ENCODE results near the gene SSBP3. TPM values are rescaled to one million over a fixed set of nuclear protein-coding genes. Genes with fewer than 3 reads are reported as not detected.

SSBP3 gene
- total and polyA plus RNA-seq, 9 donors = 41.2 to 247 (median 156) TPM

DNA sequence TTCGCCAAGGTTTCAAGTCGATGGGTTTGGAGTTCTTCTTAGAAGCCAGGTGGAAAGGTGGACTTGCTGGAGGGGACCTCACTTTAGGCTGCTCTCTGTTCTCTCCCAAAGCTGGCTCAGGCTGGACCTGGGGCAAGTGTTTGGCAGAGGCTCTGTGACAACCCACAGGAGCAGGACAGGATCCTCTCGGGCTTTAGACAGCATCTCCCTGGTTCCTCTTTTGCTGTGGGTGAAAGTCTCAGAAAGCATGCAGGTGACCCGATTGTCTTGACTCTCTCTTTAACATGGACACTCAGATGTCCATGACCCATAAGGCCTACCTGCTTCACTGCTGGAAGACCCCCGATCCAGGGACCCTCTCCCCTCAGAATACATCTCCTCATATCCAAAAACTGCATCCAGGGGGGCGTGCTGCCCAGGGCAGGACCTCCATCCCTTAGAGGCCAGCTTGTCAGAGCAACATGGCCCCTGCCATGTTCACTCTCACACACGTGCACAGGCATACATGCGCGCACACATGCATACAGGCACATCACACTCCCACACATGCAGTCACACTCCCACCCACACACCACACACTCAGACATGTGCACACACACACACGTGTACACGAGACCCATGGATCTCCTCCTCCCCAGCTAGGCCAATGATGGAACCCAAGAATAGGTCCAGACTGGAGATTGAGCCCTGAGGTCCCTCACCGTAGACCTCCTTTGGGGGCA, 184.9 kb downstream of the SSBP3 start:
- no peaks in the 10 kb centered on the region for H3K36me3 ChIP-seq
- WGBS, 3 donors = 76 to 90% (median 80%) methylated on average over 12 of the region's 12 CpGs

DNA sequence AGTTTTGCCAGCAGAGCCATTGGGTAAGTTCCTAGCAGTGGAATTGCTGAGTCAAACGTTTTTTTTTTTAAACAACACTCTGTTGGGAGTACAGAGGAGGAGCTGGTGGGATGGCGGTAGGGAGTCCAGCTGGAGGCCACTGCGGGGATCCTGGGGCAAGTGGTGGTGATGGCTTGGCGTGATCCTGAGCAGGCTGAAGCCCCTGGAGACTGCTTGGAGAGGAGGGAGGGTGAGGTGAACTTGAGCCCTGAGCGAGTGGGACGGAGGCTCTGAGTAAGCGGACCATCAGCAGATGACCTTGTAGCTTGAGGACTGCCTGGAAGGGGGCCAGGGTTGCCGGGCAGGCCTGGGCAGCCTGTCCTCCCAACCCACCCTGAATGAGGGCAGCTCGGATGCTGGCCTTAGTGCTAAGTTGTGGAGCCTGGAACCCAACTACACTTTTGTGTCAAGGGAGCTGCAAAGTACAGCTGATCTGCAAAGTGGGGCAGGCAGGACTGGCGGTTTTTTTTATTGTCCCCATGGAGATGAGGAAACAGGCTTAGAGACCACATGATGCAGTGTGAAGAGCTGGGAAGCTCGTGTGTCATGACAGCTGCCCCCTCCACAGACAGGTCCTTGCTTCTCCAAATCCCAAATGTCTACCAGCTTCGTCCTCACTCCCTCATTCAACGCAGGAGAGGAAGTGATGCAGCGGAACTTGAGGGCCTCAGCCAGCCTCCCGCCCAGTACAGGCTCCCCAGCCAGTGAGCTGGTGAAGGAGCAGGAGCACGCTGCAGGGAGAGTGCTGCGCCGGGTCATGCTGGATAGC, 186.0 kb downstream of the SSBP3 start:
- DNase-seq = peak; percentile 76 to 84 (median 78)
- intact Hi-C loops (cut with DNase I) = no loop called here
- Histone ChIP-seq H3K4me3 (no peak overlapping the region), H3K27ac (peak overlapping the region; percentile 29 to 59), H3K9me3 (no peaks in the 10 kb centered on the region), H3K36me3 (no peaks in the 10 kb centered on the region), H3K4me1 (ENCODE audit: insufficient read depth) (peaks cover 14% of the 10 kb centered on the region), H3K27me3 (no peaks in the 10 kb centered on the region)
- TF ChIP-seq, protein P1, sequence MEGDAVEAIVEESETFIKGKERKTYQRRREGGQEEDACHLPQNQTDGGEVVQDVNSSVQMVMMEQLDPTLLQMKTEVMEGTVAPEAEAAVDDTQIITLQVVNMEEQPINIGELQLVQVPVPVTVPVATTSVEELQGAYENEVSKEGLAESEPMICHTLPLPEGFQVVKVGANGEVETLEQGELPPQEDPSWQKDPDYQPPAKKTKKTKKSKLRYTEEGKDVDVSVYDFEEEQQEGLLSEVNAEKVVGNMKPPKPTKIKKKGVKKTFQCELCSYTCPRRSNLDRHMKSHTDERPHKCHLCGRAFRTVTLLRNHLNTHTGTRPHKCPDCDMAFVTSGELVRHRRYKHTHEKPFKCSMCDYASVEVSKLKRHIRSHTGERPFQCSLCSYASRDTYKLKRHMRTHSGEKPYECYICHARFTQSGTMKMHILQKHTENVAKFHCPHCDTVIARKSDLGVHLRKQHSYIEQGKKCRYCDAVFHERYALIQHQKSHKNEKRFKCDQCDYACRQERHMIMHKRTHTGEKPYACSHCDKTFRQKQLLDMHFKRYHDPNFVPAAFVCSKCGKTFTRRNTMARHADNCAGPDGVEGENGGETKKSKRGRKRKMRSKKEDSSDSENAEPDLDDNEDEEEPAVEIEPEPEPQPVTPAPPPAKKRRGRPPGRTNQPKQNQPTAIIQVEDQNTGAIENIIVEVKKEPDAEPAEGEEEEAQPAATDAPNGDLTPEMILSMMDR (IDR thresholded peaks at IDR 0.05) = no peak
- TF ChIP-seq POLR2A (IDR thresholded peaks at IDR 0.05) = no peak
- TF ChIP-seq EP300 (IDR thresholded peaks at IDR 0.05) = no peak
- 9 to 17% (median 15%) methylated on average over 18 of the region's 18 CpGs for WGBS, 3 donors

More for the DNA sequence above, 184.9 kb downstream of the SSBP3 start:
- Histone ChIP-seq H3K27me3 (no peaks in the 10 kb centered on the region), H3K27ac (no peak overlapping the region), H3K9me3 (no peaks in the 10 kb centered on the region), H3K4me1 (ENCODE audit: insufficient read depth) (peaks cover 14% of the 10 kb centered on the region), H3K4me3 (no peak overlapping the region)
- peak in 1 of 5 donors; percentile 23 for DNase-seq
- TF ChIP-seq, protein P1 (IDR thresholded peaks at IDR 0.05) = no peak
- TF ChIP-seq EP300 (IDR thresholded peaks at IDR 0.05) = no peak
- no peak for TF ChIP-seq POLR2A (IDR thresholded peaks at IDR 0.05)
- intact Hi-C loops (cut with DNase I) = no loop called here

DNA sequence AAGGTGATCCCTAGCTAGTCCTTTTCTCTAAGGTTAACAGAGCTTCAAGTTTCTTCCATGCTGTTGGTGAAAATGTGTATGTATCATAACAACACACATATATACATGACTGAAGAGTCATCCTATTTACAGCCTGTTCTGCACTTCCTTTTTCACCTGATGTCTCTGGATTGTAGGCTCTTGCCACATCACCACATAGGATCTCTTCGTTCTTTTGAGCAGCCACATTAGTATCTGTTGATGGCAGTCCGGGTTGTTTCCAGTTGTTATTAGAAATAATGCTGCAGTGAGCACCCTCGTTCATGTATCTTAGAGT, 186.5 kb downstream of the SSBP3 start:
- Histone ChIP-seq H3K4me1 (ENCODE audit: insufficient read depth) (peaks cover 14% of the 10 kb centered on the region), H3K36me3 (no peaks in the 10 kb centered on the region), H3K4me3 (no peak overlapping the region), H3K27me3 (no peaks in the 10 kb centered on the region), H3K27ac (peak overlapping the region; percentile 45 to 59), H3K9me3 (no peaks in the 10 kb centered on the region)
- TF ChIP-seq EP300 (IDR thresholded peaks at IDR 0.05) (no peak), POLR2A (IDR thresholded peaks at IDR 0.05) (no peak)
- TF ChIP-seq, protein P1 (IDR thresholded peaks at IDR 0.05) = no peak
- WGBS, 3 donors = 2 to 26% (median 10%) methylated on average over 3 of the region's 3 CpGs
- intact Hi-C loops (cut with DNase I) = loop anchor here in 1 of 4 donors (10.0 kb wide), 1 partner anchor 275 kb away; no protein-coding TSS in a partner anchor
- DNase-seq = no peak

DNA sequence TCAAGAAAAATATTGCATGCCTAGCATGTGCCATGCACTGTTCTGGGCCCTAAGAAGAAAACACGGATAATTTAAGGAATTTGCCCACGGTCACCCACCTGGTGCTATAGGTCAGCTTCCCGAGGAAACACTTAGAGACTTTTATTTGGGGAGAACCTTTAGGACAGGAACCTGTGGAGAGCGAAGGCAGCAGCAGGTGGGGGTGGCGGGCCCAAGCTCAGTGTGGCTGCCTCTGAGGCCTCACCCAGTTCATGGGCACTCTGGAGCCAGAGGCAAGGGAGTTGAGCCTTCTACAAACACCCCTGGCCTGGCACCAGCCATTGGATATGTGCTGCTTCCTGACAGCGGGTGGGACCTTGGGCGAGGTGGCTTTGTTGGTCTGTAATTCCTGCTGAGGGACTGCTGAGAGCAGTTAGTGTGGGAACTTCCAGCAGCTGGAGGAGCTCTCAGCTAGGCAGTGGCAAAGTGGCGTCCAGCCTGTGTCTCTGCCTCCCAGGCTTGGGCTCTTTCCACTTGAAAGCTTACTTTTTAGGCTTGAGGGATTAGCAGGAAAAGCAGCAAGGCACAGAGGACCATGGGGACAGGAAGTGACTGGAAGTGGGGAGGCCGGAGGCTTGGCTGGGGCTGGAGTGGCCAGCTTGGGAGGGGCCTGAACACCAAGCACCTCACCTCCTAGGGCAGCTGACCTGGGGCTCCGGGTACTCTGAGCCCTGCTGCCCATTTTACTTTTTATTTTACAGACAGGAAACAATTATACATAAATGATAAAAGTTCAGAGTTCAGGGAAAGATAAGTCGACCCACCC, 187.1 kb downstream of the SSBP3 start:
- Histone ChIP-seq H3K9me3 (no peaks in the 10 kb centered on the region), H3K4me1 (ENCODE audit: insufficient read depth) (peaks cover 14% of the 10 kb centered on the region), H3K4me3 (no peak overlapping the region), H3K36me3 (no peaks in the 10 kb centered on the region), H3K27ac (peak overlapping the region; percentile 45 to 59), H3K27me3 (no peaks in the 10 kb centered on the region)
- 51 to 59% (median 54%) methylated on average over 11 of the region's 11 CpGs for WGBS, 3 donors
- TF ChIP-seq EP300 (IDR thresholded peaks at IDR 0.05) = no peak
- no peak for TF ChIP-seq POLR2A (IDR thresholded peaks at IDR 0.05)
- TF ChIP-seq, protein P1 (IDR thresholded peaks at IDR 0.05) = no peak
- peak in 1 of 5 donors; percentile 25 for DNase-seq
- intact Hi-C loops (cut with DNase I) = loop anchor here in 1 of 4 donors (10.0 kb wide), 1 partner anchor 276 kb away; no protein-coding TSS in a partner anchor
